ENCODE measurements around the gene FCHO2. TPM values are rescaled to one million over a fixed set of nuclear protein-coding genes. Genes with fewer than 3 reads are reported as not detected.

FCHO2 gene
- total RNA-seq, 1 experiment from 2014 or later = 5.8 TPM

GRCh38 chr5:72951671-72952468 lies 4.0 kb upstream of the FCHO2 start:
- no peak for DNase-seq
- Mint-ChIP-seq H3K4me3 (no peak overlapping the region), H3K27ac (no peak overlapping the region), H3K36me3 (ENCODE audit: insufficient read depth in 1 of 3, low read depth in 3 of 3) (no peaks in the 10 kb centered on the region), H3K4me1 (peaks cover 19 to 20% of the 10 kb centered on the region in 2 experiments), H3K27me3 (ENCODE audit: low read depth) (no peaks in the 10 kb centered on the region; the same call in 1 of the 2 replicates), H3K9me3 (no peaks in the 10 kb centered on the region)
- no peak overlapping the region for H3K23ac ChIP-seq (ENCODE audit: insufficient read length, low read depth, low read length)
- no peak overlapping the region for H3K56ac ChIP-seq (ENCODE audit: insufficient read length, low read depth, low read length)
- H3K4me1 ChIP-seq (ENCODE audit: insufficient read depth, low read length) = peaks cover 5% of the 10 kb centered on the region
- no peaks in the 10 kb centered on the region for H3K79me1 ChIP-seq (ENCODE audit: insufficient read depth, low read depth, low read length, poor library complexity, severe bottlenecking)
- no peak overlapping the region for H2BK12ac ChIP-seq (ENCODE audit: insufficient read length, low read depth, low read length)
- peaks cover 12% of the 10 kb centered on the region for H3K23me2 ChIP-seq (ENCODE audit: insufficient read length, low read depth, low read length, poor library complexity, severe bottlenecking)
- no peak for TF ChIP-seq CTCF (conservative IDR thresholded peaks at IDR 0.05)
- no peak overlapping the region for H2BK5ac ChIP-seq (ENCODE audit: insufficient read length, low read length)
- no peak overlapping the region for H3K4me2 ChIP-seq (ENCODE audit: insufficient read depth, insufficient read length, low read length)
- no peak overlapping the region for H3K9ac ChIP-seq (ENCODE audit: extremely low read depth, insufficient read length, low read length)
- no peak overlapping the region for H4K5ac ChIP-seq (ENCODE audit: insufficient read length, low read depth, low read length)
- H2BK20ac ChIP-seq (ENCODE audit: low read depth, low read length, poor library complexity, severe bottlenecking) = no peak overlapping the region
- no peak overlapping the region for H3K4ac ChIP-seq (ENCODE audit: low read depth, low read length)
- H2AK5ac ChIP-seq (ENCODE audit: insufficient read length, low read length) = no peak overlapping the region
- H3K27ac ChIP-seq (ENCODE audit: insufficient read length, low read depth, low read length) = no peak overlapping the region
- no peaks in the 10 kb centered on the region for H3K79me2 ChIP-seq (ENCODE audit: insufficient read depth, low read length)
- H2BK15ac ChIP-seq (ENCODE audit: low read depth, low read length) = no peak overlapping the region
- no peak overlapping the region for H3K18ac ChIP-seq (ENCODE audit: insufficient read length, low read depth, low read length)
- H2BK120ac ChIP-seq (ENCODE audit: low read depth, low read length, poor library complexity, severe bottlenecking) = no peak overlapping the region
- H3K14ac ChIP-seq (ENCODE audit: insufficient read depth, low read length) = no peak overlapping the region
- H4K8ac ChIP-seq (replicated peaks; ENCODE audit: insufficient read length, low read depth, low read length) = no peak overlapping the region
- H3K9me3 ChIP-seq (ENCODE audit: control insufficient read depth, low read depth, low read length) = no peaks in the 10 kb centered on the region
- no CpG with 5 or more reads among the region's 7 CpGs for WGBS (ENCODE audit: extremely low coverage, insufficient read length, low lambda C conversion rate)
- no peaks in the 10 kb centered on the region for H4K20me1 ChIP-seq (ENCODE audit: control insufficient read depth, insufficient read depth, insufficient read length)
- no peaks in the 10 kb centered on the region for H3K27me3 ChIP-seq (ENCODE audit: insufficient read depth, low read length)
- H4K91ac ChIP-seq (ENCODE audit: insufficient read length, low read depth, low read length) = no peak overlapping the region
- no peak overlapping the region for H3T11ph ChIP-seq (ENCODE audit: low read length)
- H2AFZ ChIP-seq (ENCODE audit: low read length) = no peak overlapping the region
